Nephron (organoid): ENCODE results near the gene RBM6.

Source experiments
- H3K27ac Mint-ChIP-seq, 3 experiments: 2 replicates each; pipeline ENCODE4 v1.8.0; 2020; ENCODE audit warnings: mixed read lengths in 3 of 3, mild to moderate bottlenecking in 2 of 3, moderate library complexity in 1 of 3
- H3K27me3 Mint-ChIP-seq: 2 replicates; pipeline ENCODE4 v1.8.0; 2021; ENCODE audit warnings: low read depth, mild to moderate bottlenecking, moderate library complexity, mixed read lengths
- H3K36me3 Mint-ChIP-seq: 2 replicates; pipeline ENCODE4 v1.8.0; 2020; ENCODE audit warnings: low read depth, mixed read lengths
- H3K4me1 Mint-ChIP-seq: 2 replicates; pipeline ENCODE4 v1.8.0; 2020; ENCODE audit warnings: mixed read lengths
- H3K4me3 Mint-ChIP-seq, 3 experiments: 2 replicates each; pipeline ENCODE4 v1.8.0; 2020; ENCODE audit warnings: mild to moderate bottlenecking in 3 of 3, mixed read lengths in 3 of 3, moderate library complexity in 2 of 3
- H3K9me3 Mint-ChIP-seq: 2 replicates; pipeline ENCODE4 v1.8.0; 2020; ENCODE audit warnings: mixed read lengths
- CTCF ChIP-seq, 3 experiments: fragments of 200-600 bp; sonication (generic); IDR thresholded peaks; one replicate each; pipeline ENCODE4 v1.5.0; 2021; ENCODE audit warnings: antibody characterized with exemption in 3 of 3; ENCODE audit not compliant: unreplicated experiment in 3 of 3

Gene RBM6

GRCh38 chr3:49939858-49940666 is at the start of gene RBM6:
RBM6 (plus strand) TSS chr3:49940150; CDS start chr3:49962642, 22,492 bp downstream.
- Mint-ChIP-seq H3K4me1 (peaks cover 14% of the 10 kb centered on the region), H3K9me3 (no peaks in the 10 kb centered on the region), H3K27ac (peak within 1 kb of the TSS; percentile 91 to 100 (median 99)), H3K36me3 (peaks cover 8% of the 10 kb centered on the region), H3K27me3 (peaks cover 4% of the 10 kb centered on the region), H3K4me3 (peak within 1 kb of the TSS; percentile 93 to 99 (median 96))
- no peak for TF ChIP-seq CTCF (IDR thresholded peaks at IDR 0.05; ENCODE audit: unreplicated experiment in 3 of 3)

- H3K9me3 Mint-ChIP-seq, result no peaks in the 10 kb centered on the region
- H3K27ac Mint-ChIP-seq, result no peak overlapping the region
- no peaks in the 10 kb centered on the region for H3K27me3 Mint-ChIP-seq
- no peaks in the 10 kb centered on the region for H3K4me1 Mint-ChIP-seq
- TF ChIP-seq CTCF (IDR thresholded peaks at IDR 0.05; ENCODE audit: unreplicated experiment in 3 of 3), result no peak
- H3K36me3 Mint-ChIP-seq, result no peaks in the 10 kb centered on the region
- H3K4me3 Mint-ChIP-seq, result no peak overlapping the region
Observed at GRCh38 chr3:49895791-49896190, 44.2 kb upstream of the RBM6 start.

- Mint-ChIP-seq H3K36me3 (no peaks in the 10 kb centered on the region), H3K9me3 (no peaks in the 10 kb centered on the region), H3K4me1 (peaks cover 3% of the 10 kb centered on the region), H3K27me3 (no peaks in the 10 kb centered on the region), H3K27ac (no peak overlapping the region), H3K4me3 (no peak overlapping the region)
- TF ChIP-seq CTCF (IDR thresholded peaks at IDR 0.05; ENCODE audit: unreplicated experiment in 3 of 3), result no peak
Observed at GRCh38 chr3:49896345-49896744, 43.6 kb upstream of the RBM6 start.

- Mint-ChIP-seq H3K9me3 (no peaks in the 10 kb centered on the region), H3K4me1 (peaks cover 5% of the 10 kb centered on the region), H3K36me3 (no peaks in the 10 kb centered on the region), H3K27me3 (no peaks in the 10 kb centered on the region), H3K27ac (no peak overlapping the region), H3K4me3 (no peak overlapping the region)
- no peak for TF ChIP-seq CTCF (IDR thresholded peaks at IDR 0.05; ENCODE audit: unreplicated experiment in 3 of 3)
Observed at GRCh38 chr3:49898991-49899390, 41.0 kb upstream of the RBM6 start.

GRCh38 chr3:49899815-49900214 is 40.1 kb upstream of the RBM6 start:
- peaks cover 5% of the 10 kb centered on the region for H3K4me1 Mint-ChIP-seq
- H3K9me3 Mint-ChIP-seq, result no peaks in the 10 kb centered on the region
- H3K27me3 Mint-ChIP-seq, result no peaks in the 10 kb centered on the region
- H3K36me3 Mint-ChIP-seq, result no peaks in the 10 kb centered on the region
- no peak overlapping the region for H3K4me3 Mint-ChIP-seq
- no peak overlapping the region for H3K27ac Mint-ChIP-seq
- TF ChIP-seq CTCF (IDR thresholded peaks at IDR 0.05; ENCODE audit: unreplicated experiment in 3 of 3), result peak in 1 of 3 experiments; percentile 13
